ENCODE measurements around the gene TTC34. TPM values are rescaled to one million over a fixed set of nuclear protein-coding genes. Genes with fewer than 3 reads are reported as not detected.

TTC34 gene
- total RNA-seq, 6 experiments from 2014 or later = 0.11 to 0.19 (median 0.16) TPM

GRCh38 chr1:2601721-2602303 lies 199.7 kb downstream of the TTC34 start:
- peaks cover 4% of the 10 kb centered on the region; the same call in 1 of the 2 replicates for H3K9me3 Mint-ChIP-seq
- no peak overlapping the region for H3K27ac Mint-ChIP-seq
- DNase-seq = no peak
- no peak for TF ChIP-seq CTCF (IDR thresholded peaks at IDR 0.05)
- no peaks in the 10 kb centered on the region for H3K4me1 Mint-ChIP-seq (ENCODE audit: low read depth)
- H3K36me3 Mint-ChIP-seq (ENCODE audit: low read depth) = no peaks in the 10 kb centered on the region; the same call in 1 of the 2 replicates
- no peak overlapping the region for H3K4me3 Mint-ChIP-seq
- H3K27me3 Mint-ChIP-seq (ENCODE audit: insufficient read depth) = peaks cover 15% of the 10 kb centered on the region

GRCh38 chr1:2598329-2598931 lies 203.1 kb downstream of the TTC34 start:
- H3K4me1 Mint-ChIP-seq (ENCODE audit: low read depth) = no peaks in the 10 kb centered on the region
- no peaks in the 10 kb centered on the region; the same call in 1 of the 2 replicates for H3K36me3 Mint-ChIP-seq (ENCODE audit: low read depth)
- H3K27me3 Mint-ChIP-seq (ENCODE audit: insufficient read depth) = peaks cover 15% of the 10 kb centered on the region
- TF ChIP-seq CTCF (IDR thresholded peaks at IDR 0.05) = no peak
- no peak overlapping the region for H3K27ac Mint-ChIP-seq
- no peak for DNase-seq
- H3K9me3 Mint-ChIP-seq = peaks cover 4% of the 10 kb centered on the region; the same call in 1 of the 2 replicates
- no peak overlapping the region for H3K4me3 Mint-ChIP-seq

GRCh38 chr1:2597441-2598328 lies 203.8 kb downstream of the TTC34 start:
- H3K27me3 Mint-ChIP-seq (ENCODE audit: insufficient read depth) = peaks cover 13% of the 10 kb centered on the region
- no peaks in the 10 kb centered on the region; the same call in 1 of the 2 replicates for H3K36me3 Mint-ChIP-seq (ENCODE audit: low read depth)
- peaks cover 4% of the 10 kb centered on the region; the same call in 1 of the 2 replicates for H3K9me3 Mint-ChIP-seq
- no peak overlapping the region for H3K27ac Mint-ChIP-seq
- no peaks in the 10 kb centered on the region for H3K4me1 Mint-ChIP-seq (ENCODE audit: low read depth)
- TF ChIP-seq CTCF (IDR thresholded peaks at IDR 0.05) = no peak
- no peak for DNase-seq
- H3K4me3 Mint-ChIP-seq = no peak overlapping the region

- H3K4me3 Mint-ChIP-seq = no peak overlapping the region
- H3K4me1 Mint-ChIP-seq (ENCODE audit: low read depth) = no peaks in the 10 kb centered on the region
- H3K36me3 Mint-ChIP-seq (ENCODE audit: low read depth) = no peaks in the 10 kb centered on the region; the same call in 1 of the 2 replicates
- no peak for DNase-seq
- H3K9me3 Mint-ChIP-seq = peaks cover 4% of the 10 kb centered on the region; the same call in 1 of the 2 replicates
- H3K27ac Mint-ChIP-seq = no peak overlapping the region
- H3K27me3 Mint-ChIP-seq (ENCODE audit: insufficient read depth) = peaks cover 9% of the 10 kb centered on the region
- TF ChIP-seq CTCF (IDR thresholded peaks at IDR 0.05) = no peak
These were observed 204.8 kb downstream of the TTC34 start for GRCh38 chr1:2596530-2597333.
